Tibial nerve (tissue), 4 donors: ENCODE measurements around the gene EFCAB12.

Source experiments
- EP300 ChIP-seq, 2 donors: sonication (generic); formaldehyde crosslinking; IDR thresholded peaks; one replicate each; pipeline ENCODE4 v1.6.1; 2017; ENCODE audit warnings: antibody characterized with exemption in 2 of 2, mild to moderate bottlenecking in 1 of 2
- TF ChIP-seq, protein P1 (sequence below), 5 experiments: fragments of 200-600 bp in 3 of 5; fragments of 450-650 bp in 2 of 5; sonication (generic) in 3 of 5; IDR thresholded peaks; one replicate each; pipeline ENCODE4 v1.5.1; 2016 to 2019; ENCODE audit warnings: antibody characterized with exemption in 5 of 5, mild to moderate bottlenecking in 3 of 5, moderate library complexity in 2 of 5

DNA sequence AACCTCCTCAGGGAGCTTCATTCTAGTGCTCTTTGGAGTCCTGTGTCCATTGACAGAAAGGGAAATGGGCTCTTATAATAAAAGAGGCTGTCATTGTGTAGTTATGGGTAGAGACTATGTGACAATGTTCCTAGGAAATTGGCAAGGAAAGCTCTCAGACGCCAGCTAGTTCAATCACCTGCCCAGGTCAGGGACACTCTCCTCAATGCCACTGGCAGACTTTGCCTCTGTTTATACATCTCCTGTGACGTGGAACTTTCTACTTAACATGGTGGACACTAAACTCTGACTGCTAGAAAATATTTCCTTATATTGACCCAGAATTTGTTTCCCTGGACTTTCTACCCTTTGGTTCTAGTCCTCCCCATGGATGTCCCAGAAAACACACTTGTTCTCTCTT, 2.8 kb downstream of the EFCAB12 start:
- TF ChIP-seq, protein P1, sequence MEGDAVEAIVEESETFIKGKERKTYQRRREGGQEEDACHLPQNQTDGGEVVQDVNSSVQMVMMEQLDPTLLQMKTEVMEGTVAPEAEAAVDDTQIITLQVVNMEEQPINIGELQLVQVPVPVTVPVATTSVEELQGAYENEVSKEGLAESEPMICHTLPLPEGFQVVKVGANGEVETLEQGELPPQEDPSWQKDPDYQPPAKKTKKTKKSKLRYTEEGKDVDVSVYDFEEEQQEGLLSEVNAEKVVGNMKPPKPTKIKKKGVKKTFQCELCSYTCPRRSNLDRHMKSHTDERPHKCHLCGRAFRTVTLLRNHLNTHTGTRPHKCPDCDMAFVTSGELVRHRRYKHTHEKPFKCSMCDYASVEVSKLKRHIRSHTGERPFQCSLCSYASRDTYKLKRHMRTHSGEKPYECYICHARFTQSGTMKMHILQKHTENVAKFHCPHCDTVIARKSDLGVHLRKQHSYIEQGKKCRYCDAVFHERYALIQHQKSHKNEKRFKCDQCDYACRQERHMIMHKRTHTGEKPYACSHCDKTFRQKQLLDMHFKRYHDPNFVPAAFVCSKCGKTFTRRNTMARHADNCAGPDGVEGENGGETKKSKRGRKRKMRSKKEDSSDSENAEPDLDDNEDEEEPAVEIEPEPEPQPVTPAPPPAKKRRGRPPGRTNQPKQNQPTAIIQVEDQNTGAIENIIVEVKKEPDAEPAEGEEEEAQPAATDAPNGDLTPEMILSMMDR (IDR thresholded peaks at IDR 0.05) = no peak
- TF ChIP-seq EP300 (IDR thresholded peaks at IDR 0.05) = no peak
